ENCODE results near the gene COL7A1. TPM values are rescaled to one million over a fixed set of nuclear protein-coding genes. Genes with fewer than 3 reads are reported as not detected.
A peak's percentile ranks its signal among the peaks of the same experiment; 100 is the strongest.

Gene COL7A1
- polyA plus RNA-seq, 3 donors: 0.37 to 1.9 TPM; not detected in 1

DNA sequence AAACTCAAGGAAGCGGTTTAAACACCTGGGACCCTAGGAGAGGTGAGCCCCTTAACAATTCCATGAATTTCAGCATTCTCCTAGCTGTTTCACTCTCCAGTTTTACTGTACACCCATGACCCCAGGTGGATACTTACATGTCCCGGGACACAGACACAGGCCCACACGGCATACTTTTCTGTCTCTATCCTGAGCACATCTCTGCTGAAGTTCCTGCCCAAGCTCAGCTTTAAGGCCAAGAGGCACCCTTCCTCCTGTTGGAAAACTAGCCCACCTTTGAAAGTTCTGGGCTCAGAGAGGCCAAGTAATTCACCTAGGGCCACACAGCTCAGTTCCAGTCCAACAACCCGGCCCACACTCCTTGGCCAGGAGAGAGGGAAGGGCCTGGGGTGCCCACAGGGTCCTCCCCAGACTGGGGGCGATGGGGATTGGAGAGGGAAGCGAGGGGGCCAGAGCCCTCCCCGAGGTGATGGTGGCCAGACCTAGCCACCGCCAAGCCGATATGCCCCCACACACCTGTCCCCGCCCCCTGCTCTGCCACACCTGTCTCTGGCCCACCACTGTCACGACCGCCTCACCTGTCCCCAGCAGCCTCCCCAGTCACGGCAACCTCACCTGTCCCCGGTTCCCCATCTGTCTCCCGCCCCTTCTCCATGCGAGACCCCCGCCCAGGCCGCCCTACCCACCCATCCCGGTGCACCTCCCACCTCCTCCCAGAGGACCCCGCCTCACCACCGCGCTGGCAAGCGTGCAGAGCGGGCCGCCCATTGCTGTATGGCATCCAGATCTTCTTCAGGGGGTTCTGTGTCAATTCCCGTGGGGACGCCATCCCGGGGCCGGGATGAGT lies 39.0 kb downstream of the COL7A1 start:
- Mint-ChIP-seq H3K4me3 (peak overlapping the region; percentile 82 to 93), H3K9me3 (peaks cover 0 to 2% (median 0%) of the 10 kb centered on the region in 7 donors), H3K4me1 (peaks cover 80% of the 10 kb centered on the region), H3K27ac (peak overlapping the region; percentile 95 to 99 (median 98)), H3K27me3 (ENCODE audit: low read depth in 3 of 3) (peaks cover 0 to 5% (median 0%) of the 10 kb centered on the region in 3 donors), H3K36me3 (peaks cover 21 to 32% of the 10 kb centered on the region in 2 donors)
- peak overlapping the region; percentile 55 for H2AFZ ChIP-seq (ENCODE audit: insufficient read depth, low read depth, low read length, poor library complexity, severe bottlenecking)
- peak overlapping the region; percentile 63 to 85 (median 82) for H3K4me3 ChIP-seq (replicated peaks in 1 of 3; ENCODE audit: low read depth in 2 of 3, low read length in 3 of 3)
- H3K79me2 ChIP-seq (ENCODE audit: insufficient read depth, low read length): peaks cover 49% of the 10 kb centered on the region
- H3K27me3 ChIP-seq (ENCODE audit: control insufficient read depth in 2 of 2, insufficient read depth in 2 of 2, low read length in 2 of 2): no peaks in the 10 kb centered on the region
- H3K4me2 ChIP-seq (replicated peaks; ENCODE audit: extremely low read depth, low read length, poor library complexity, severe bottlenecking): peak overlapping the region; percentile 92
- intact Hi-C loops (cut with micrococcal nuclease): loop anchor here in 1 of 2 donors (10.0 kb wide), 1 partner anchor 129 kb away; the partner anchor contains the start of gene NCKIPSD
- TF ChIP-seq, protein P1, sequence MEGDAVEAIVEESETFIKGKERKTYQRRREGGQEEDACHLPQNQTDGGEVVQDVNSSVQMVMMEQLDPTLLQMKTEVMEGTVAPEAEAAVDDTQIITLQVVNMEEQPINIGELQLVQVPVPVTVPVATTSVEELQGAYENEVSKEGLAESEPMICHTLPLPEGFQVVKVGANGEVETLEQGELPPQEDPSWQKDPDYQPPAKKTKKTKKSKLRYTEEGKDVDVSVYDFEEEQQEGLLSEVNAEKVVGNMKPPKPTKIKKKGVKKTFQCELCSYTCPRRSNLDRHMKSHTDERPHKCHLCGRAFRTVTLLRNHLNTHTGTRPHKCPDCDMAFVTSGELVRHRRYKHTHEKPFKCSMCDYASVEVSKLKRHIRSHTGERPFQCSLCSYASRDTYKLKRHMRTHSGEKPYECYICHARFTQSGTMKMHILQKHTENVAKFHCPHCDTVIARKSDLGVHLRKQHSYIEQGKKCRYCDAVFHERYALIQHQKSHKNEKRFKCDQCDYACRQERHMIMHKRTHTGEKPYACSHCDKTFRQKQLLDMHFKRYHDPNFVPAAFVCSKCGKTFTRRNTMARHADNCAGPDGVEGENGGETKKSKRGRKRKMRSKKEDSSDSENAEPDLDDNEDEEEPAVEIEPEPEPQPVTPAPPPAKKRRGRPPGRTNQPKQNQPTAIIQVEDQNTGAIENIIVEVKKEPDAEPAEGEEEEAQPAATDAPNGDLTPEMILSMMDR (IDR thresholded peaks at IDR 0.05): no peak
- peak overlapping the region; percentile 50 to 97 for H3K27ac ChIP-seq (ENCODE audit: low read depth in 1 of 2, low read length in 2 of 2)
- DNase-seq: no peak
- peaks cover 87 to 92% of the 10 kb centered on the region in 2 donors for H3K4me1 ChIP-seq (ENCODE audit: control insufficient read depth in 1 of 2, insufficient read depth in 2 of 2, low read length in 2 of 2)
- 19% methylated on average over 28 of the region's 29 CpGs for WGBS (ENCODE audit: insufficient coverage)
- no peaks in the 10 kb centered on the region for H3K9me3 ChIP-seq (replicated peaks in 1 of 2; ENCODE audit: control insufficient read depth in 1 of 2, insufficient read depth in 1 of 2, low read length in 2 of 2)
- H4K20me1 ChIP-seq (ENCODE audit: insufficient read depth, low read length): peaks cover 9% of the 10 kb centered on the region
- H3K36me3 ChIP-seq (replicated peaks in 1 of 2; ENCODE audit: control insufficient read depth in 1 of 2, insufficient read depth in 2 of 2, low read length in 2 of 2): peaks cover 0 to 9% of the 10 kb centered on the region in 2 donors
- H3K9ac ChIP-seq (ENCODE audit: insufficient read depth, low read length, poor library complexity, severe bottlenecking): peak overlapping the region; percentile 72

- peaks cover 78% of the 10 kb centered on the region for H3K4me1 Mint-ChIP-seq
Observed at GRCh38 chr3:48555231-48555948, 39.7 kb downstream of the COL7A1 start.

More at GRCh38 chr3:48555231-48555948, 39.7 kb downstream of the COL7A1 start:
- H3K27ac Mint-ChIP-seq: peak overlapping the region in 6 of 7 donors; percentile 9 to 99 (median 88)
- H4K20me1 ChIP-seq (ENCODE audit: insufficient read depth, low read length): peaks cover 14% of the 10 kb centered on the region
- TF ChIP-seq, protein P1 (IDR thresholded peaks at IDR 0.05): no peak
- H3K9ac ChIP-seq (ENCODE audit: insufficient read depth, low read length, poor library complexity, severe bottlenecking): peak overlapping the region; percentile 72
- intact Hi-C loops (cut with micrococcal nuclease): loop anchor here in 1 of 2 donors (10.0 kb wide), 1 partner anchor 129 kb away; the partner anchor contains the start of gene NCKIPSD
- H3K27ac ChIP-seq (ENCODE audit: low read depth in 1 of 2, low read length in 2 of 2): peak overlapping the region in 1 of 2 donors; percentile 97
- H3K36me3 ChIP-seq (replicated peaks in 1 of 2; ENCODE audit: control insufficient read depth in 1 of 2, insufficient read depth in 2 of 2, low read length in 2 of 2): peaks cover 0 to 9% of the 10 kb centered on the region in 2 donors
- DNase-seq: no peak
- H3K9me3 Mint-ChIP-seq: peaks cover 0 to 2% (median 0%) of the 10 kb centered on the region in 7 donors
- peak overlapping the region; percentile 82 to 93 for H3K4me3 Mint-ChIP-seq
- peaks cover 85 to 91% of the 10 kb centered on the region in 2 donors for H3K4me1 ChIP-seq (ENCODE audit: control insufficient read depth in 1 of 2, insufficient read depth in 2 of 2, low read length in 2 of 2)
- H3K27me3 ChIP-seq (ENCODE audit: control insufficient read depth in 2 of 2, insufficient read depth in 2 of 2, low read length in 2 of 2): no peaks in the 10 kb centered on the region
- H3K9me3 ChIP-seq (replicated peaks in 1 of 2; ENCODE audit: control insufficient read depth in 1 of 2, insufficient read depth in 1 of 2, low read length in 2 of 2): no peaks in the 10 kb centered on the region
- no peak overlapping the region for H2AFZ ChIP-seq (ENCODE audit: insufficient read depth, low read depth, low read length, poor library complexity, severe bottlenecking)
- H3K4me2 ChIP-seq (replicated peaks; ENCODE audit: extremely low read depth, low read length, poor library complexity, severe bottlenecking): peak overlapping the region; percentile 92
- H3K36me3 Mint-ChIP-seq: peaks cover 27 to 40% of the 10 kb centered on the region in 2 donors
- peak overlapping the region; percentile 63 to 85 (median 82) for H3K4me3 ChIP-seq (replicated peaks in 1 of 3; ENCODE audit: low read depth in 2 of 3, low read length in 3 of 3)
- WGBS (ENCODE audit: insufficient coverage): 92% methylated on average over 5 of the region's 10 CpGs
- H3K79me2 ChIP-seq (ENCODE audit: insufficient read depth, low read length): peaks cover 54% of the 10 kb centered on the region
- peaks cover 0 to 5% (median 2%) of the 10 kb centered on the region in 3 donors for H3K27me3 Mint-ChIP-seq (ENCODE audit: low read depth in 3 of 3)

Measured in CD14-positive monocyte (primary cell).